GM19043 (cell line): ENCODE measurements around the gene STAP2.

Experiments
- ATAC-seq: cut with Tn5 transposase; IDR thresholded peaks from one replicate; pipeline ENCODE4 v1.9.1; 2021; ENCODE audit warnings: low read depth; ENCODE audit not compliant: unreplicated experiment

The STAP2 gene

GRCh38 chr19:4370418-4371041, 31.9 kb upstream of the STAP2 start:
- no peak for ATAC-seq

- ATAC-seq = no peak
These were observed 31.2 kb upstream of the STAP2 start for GRCh38 chr19:4369888-4370260.

- peak; percentile 64 for ATAC-seq
These were observed 30.7 kb upstream of the STAP2 start for GRCh38 chr19:4369109-4369887.

GRCh38 chr19:4368128-4368820, 29.6 kb upstream of the STAP2 start:
- ATAC-seq = no peak

GRCh38 chr19:4367781-4368127, 29.1 kb upstream of the STAP2 start:
- ATAC-seq = no peak

- no peak for ATAC-seq
These were observed 28.7 kb upstream of the STAP2 start for GRCh38 chr19:4367336-4367723.

GRCh38 chr19:4366666-4367335, 28.2 kb upstream of the STAP2 start:
- no peak for ATAC-seq

GRCh38 chr19:4365791-4366665, 27.4 kb upstream of the STAP2 start:
- ATAC-seq = no peak

- no peak for ATAC-seq
These were observed 26.7 kb upstream of the STAP2 start for GRCh38 chr19:4365341-4365740.

- no peak for ATAC-seq
These were observed 25.1 kb upstream of the STAP2 start for GRCh38 chr19:4363571-4364304.

GRCh38 chr19:4362831-4363545, 24.4 kb upstream of the STAP2 start:
- no peak for ATAC-seq

GRCh38 chr19:4362101-4362828, 23.6 kb upstream of the STAP2 start:
- no peak for ATAC-seq

- no peak for ATAC-seq
These were observed 22.8 kb upstream of the STAP2 start for GRCh38 chr19:4361152-4362046.

GRCh38 chr19:4360641-4361151, 22.1 kb upstream of the STAP2 start:
- ATAC-seq = no peak

GRCh38 chr19:4360081-4360569, 21.5 kb upstream of the STAP2 start:
- no peak for ATAC-seq

- ATAC-seq = no peak
These were observed 21.0 kb upstream of the STAP2 start for GRCh38 chr19:4359627-4360000.
